Measurements from ENCODE around the gene SLIT2.

The SLIT2 gene

DNA sequence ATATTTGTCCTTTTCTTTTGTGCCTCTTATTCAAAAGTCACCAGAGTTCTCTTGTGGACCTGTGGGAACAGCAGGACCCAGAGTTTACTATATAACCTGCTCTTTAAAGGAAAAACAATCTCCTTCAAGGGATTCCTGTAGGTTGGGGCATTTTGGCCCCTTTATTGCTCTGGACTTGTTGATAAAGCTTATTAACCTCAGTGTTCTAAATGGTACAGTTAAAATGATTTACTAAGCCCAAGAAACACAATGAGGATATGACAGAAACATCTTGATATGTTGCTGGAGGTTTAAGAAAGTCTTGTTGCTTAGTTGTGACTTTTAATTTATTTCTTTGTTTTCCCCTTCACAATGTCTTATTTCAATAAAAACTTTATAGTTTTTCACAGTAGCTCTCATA lies 46.8 kb downstream of the SLIT2 start:
- no peak for DNase-seq (ENCODE audit: insufficient read length, low spot score)
- FAIRE-seq: no peak

DNA sequence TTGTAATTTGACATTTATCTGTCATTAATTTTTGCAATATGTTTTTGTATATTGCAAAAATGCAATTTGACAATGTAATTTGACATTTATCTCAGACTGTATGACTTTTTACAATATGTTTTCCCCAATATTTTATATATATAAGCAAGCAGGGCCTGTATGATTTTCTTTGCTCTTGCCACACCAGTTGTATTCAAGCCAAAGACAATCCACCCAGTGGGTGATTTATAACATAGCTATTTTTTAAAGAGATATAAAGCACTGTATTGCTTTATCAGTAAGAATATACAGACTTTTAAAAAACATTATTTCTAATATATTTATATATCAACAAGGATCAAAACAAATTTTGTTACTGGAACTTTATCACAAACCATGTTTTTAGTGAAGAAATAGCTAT lies 47.3 kb downstream of the SLIT2 start:
- no peak for FAIRE-seq

DNA sequence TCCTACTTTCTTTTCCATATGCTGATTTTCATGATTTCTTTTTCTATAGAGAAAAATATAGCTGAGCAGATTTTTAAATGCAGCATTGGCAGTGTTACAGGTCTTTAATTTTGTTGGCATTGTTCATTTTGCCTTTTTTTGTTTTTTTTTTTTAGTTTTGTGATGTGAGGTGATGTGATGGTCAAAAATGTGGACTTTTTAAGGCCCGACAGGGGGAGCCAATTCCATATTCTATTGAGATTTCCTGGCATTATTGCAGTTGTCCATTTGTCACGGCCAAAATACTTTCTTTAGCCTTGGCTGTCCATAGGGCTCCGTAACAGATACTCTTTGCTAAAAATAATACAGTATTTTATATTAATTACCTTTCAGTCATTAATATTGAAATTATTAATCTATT lies 47.8 kb downstream of the SLIT2 start:
- no peak for FAIRE-seq
- DNase-seq (ENCODE audit: insufficient read length, low spot score): no peak

More for the DNA sequence above, 47.3 kb downstream of the SLIT2 start:
- DNase-seq (ENCODE audit: insufficient read length, low spot score): no peak

DNA sequence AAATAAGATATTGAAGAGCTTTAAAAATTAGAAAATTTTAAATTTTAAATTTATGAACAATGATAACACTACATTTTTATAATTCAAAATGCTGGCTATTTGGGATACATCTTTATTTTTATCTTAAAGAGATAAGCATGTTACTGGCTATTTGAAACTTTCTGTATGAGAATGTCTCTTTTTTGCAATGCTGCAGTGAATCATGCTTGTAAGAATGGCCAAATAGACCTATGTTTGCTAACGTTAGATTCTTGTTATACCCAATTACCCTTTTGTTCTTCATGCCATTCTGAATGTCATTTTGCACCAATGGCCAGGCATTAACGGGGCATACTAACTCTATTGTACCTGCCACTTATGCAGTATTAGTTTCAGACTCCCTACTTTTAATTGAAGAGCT lies 49.5 kb downstream of the SLIT2 start:
- DNase-seq (ENCODE audit: insufficient read length, low spot score) (no peak), FAIRE-seq (no peak)

All from GM19239 (cell line).